T-cell (primary cell): ENCODE results near the gene ZNF646. TPM values are rescaled to one million over a fixed set of nuclear protein-coding genes. Genes with fewer than 3 reads are reported as not detected.

Source experiments
- ATAC-seq, 4 experiments: fragments of 200-7000 bp in 3 of 4; fragments of 150-1000 bp in 1 of 4; cut with Tn5 transposase; replicated peaks in 1 of 4; 1 replicate in 3 of 4; 2 replicates in 1 of 4; pipeline ENCODE4 v1.10.0; 2021; ENCODE audit warnings: moderate library complexity in 3 of 4, mild to moderate bottlenecking in 2 of 4, moderate number of reproducible peaks in 1 of 4
- CTCF ChIA-PET, 2 donors: fragments of 300-600 bp; sonication (Branson Sonifier 250); formaldehyde crosslinking; loops; one replicate each; lab custom pipeline; 2022; ENCODE audit warnings: antibody characterized with exemption in 2 of 2; lab: Charles Lee
- POLR2A ChIA-PET, 2 donors: fragments of 300-600 bp; sonication (Branson Sonifier 250); formaldehyde crosslinking; loops; one replicate each; lab custom pipeline; 2022; ENCODE audit warnings: antibody characterized with exemption in 2 of 2; lab: Charles Lee
- DNase-seq, 35 experiments: peaks; one replicate each; pipeline versions ENCODE4 v3.0.0 to v3.0.0-alpha.2; 2013 to 2023
- H3K27ac ChIP-seq: one replicate; pipeline ENCODE4 v1.5.1; 2013; ENCODE audit warnings: low read length
- H3K27me3 ChIP-seq, 2 experiments: replicated peaks in 1 of 2; 1 replicate in 1 of 2; 2 replicates in 1 of 2; pipeline versions ENCODE4 v1.6.1 to v1.7.0; 2013; ENCODE audit warnings: low read length in 1 of 2, mixed read lengths in 1 of 2; ENCODE audit not compliant: control insufficient read depth in 2 of 2, insufficient read depth in 2 of 2; ENCODE audit errors: extremely low read depth in 1 of 2
- H3K36me3 ChIP-seq, 2 donors: 1 replicate in 1 of 2; 2 replicates in 1 of 2; pipeline versions ENCODE4 v1.6.1 to v1.7.0; 2013; ENCODE audit warnings: low read length in 1 of 2; ENCODE audit not compliant: control insufficient read depth in 2 of 2, insufficient read depth in 1 of 2; ENCODE audit errors: extremely low read depth in 1 of 2
- H3K4me1 ChIP-seq, 2 experiments: 1 replicate in 1 of 2; 2 replicates in 1 of 2; pipeline versions ENCODE4 v1.6.1 to v1.7.0; 2013; ENCODE audit warnings: low read length in 2 of 2, mixed read lengths in 1 of 2; ENCODE audit not compliant: insufficient read depth in 2 of 2, control insufficient read depth in 1 of 2; ENCODE audit errors: extremely low read depth in 1 of 2
- H3K4me3 ChIP-seq, 2 donors: 1 replicate in 1 of 2; 2 replicates in 1 of 2; pipeline versions ENCODE4 v1.5.1 to v1.7.0; 2013; ENCODE audit warnings: mild to moderate bottlenecking in 2 of 2, low read length in 1 of 2, moderate library complexity in 1 of 2; ENCODE audit not compliant: control insufficient read depth in 1 of 2; ENCODE audit errors: extremely low read depth in 1 of 2
- H3K9me3 ChIP-seq: 2 replicates; pipeline ENCODE4 v1.7.0; 2013
- H3K27ac Mint-ChIP-seq, 2 donors: one replicate each; pipeline ENCODE4 v1.8.0; 2020 to 2021; ENCODE audit warnings: mild to moderate bottlenecking in 2 of 2, mixed read lengths in 2 of 2
- H3K27me3 Mint-ChIP-seq, 2 donors: one replicate each; pipeline ENCODE4 v1.8.0; 2021 to 2022; ENCODE audit warnings: mixed read lengths in 2 of 2
- H3K36me3 Mint-ChIP-seq: one replicate; pipeline ENCODE4 v1.8.0; 2021; ENCODE audit warnings: mixed read lengths
- H3K4me1 Mint-ChIP-seq, 3 donors: one replicate each; pipeline ENCODE4 v1.8.0; 2020 to 2022; ENCODE audit warnings: mixed read lengths in 3 of 3, mild to moderate bottlenecking in 1 of 3
- H3K4me3 Mint-ChIP-seq, 3 donors: one replicate each; pipeline ENCODE4 v1.8.0; 2020 to 2022; ENCODE audit warnings: mild to moderate bottlenecking in 3 of 3, mixed read lengths in 3 of 3, moderate library complexity in 3 of 3
- H3K9me3 Mint-ChIP-seq, 3 donors: one replicate each; pipeline ENCODE4 v1.8.0; 2020 to 2022; ENCODE audit warnings: mixed read lengths in 3 of 3
- WGBS: methylation state at CpG from one replicate; pipeline ENCODE4 v1.1.5; 2013; ENCODE audit warnings: missing lambda C conversion rate; ENCODE audit not compliant: insufficient coverage; 5-methylcytosine and 5-hydroxymethylcytosine counted together
- total RNA-seq, 35 experiments: library from RNA in 6 of 35; stranded (reverse) in 6 of 35; fragments of 120-200 nt in 1 of 35; gene quantifications; one replicate each; pipeline versions ENCODE4 v1.2.1 to v1.2.4 and lab custom pipeline; 2013 to 2026

Gene ZNF646
- total RNA-seq, 5 donors from 2014 or later (not counting 1 experiment from before 2014, with no cell fraction given): 21.1 to 47.7 (median 44.1) TPM

GRCh38 chr16:31033709-31034492 lies 40.3 kb upstream of the ZNF646 start:
- POLR2A ChIA-PET: no interaction called here
- CTCF ChIA-PET: interaction anchor here in 1 of 2 donors (0.8 to 1.8 kb wide), 3 partner anchors 40 to 426 kb away, joined by 3 to 4 read pairs (median 4); partner anchors contain the start of genes ARMC5, ZNF646 and ZNF668
- peak; percentile 44 to 60 (median 56) for ATAC-seq

GRCh38 chr16:31036691-31037090 lies 37.5 kb upstream of the ZNF646 start:
- peaks cover 0 to 23% of the 10 kb centered on the region in 2 experiments for H3K4me1 ChIP-seq
- Mint-ChIP-seq H3K36me3 (peaks cover 30% of the 10 kb centered on the region), H3K9me3 (no peaks in the 10 kb centered on the region), H3K27ac (no peak overlapping the region), H3K4me1 (peaks cover 22 to 29% (median 25%) of the 10 kb centered on the region in 3 donors), H3K4me3 (no peak overlapping the region), H3K27me3 (no peaks in the 10 kb centered on the region)
- no peak for ATAC-seq
- no peaks in the 10 kb centered on the region for H3K9me3 ChIP-seq
- ChIA-PET CTCF (no interaction called here), POLR2A (interaction anchor here in 1 of 2 donors (0.5 kb wide), 1 partner anchor 289 kb away, joined by 3 read pairs; the partner anchor contains the start of gene PHKG2)
- H3K27me3 ChIP-seq: no peaks in the 10 kb centered on the region
- WGBS: no CpG with 5 or more reads among the region's 2 CpGs
- H3K27ac ChIP-seq: no peak overlapping the region
- no peak overlapping the region for H3K4me3 ChIP-seq
- DNase-seq: no peak
- H3K36me3 ChIP-seq: peaks cover 10 to 53% of the 10 kb centered on the region in 2 donors

More at GRCh38 chr16:31033709-31034492, 40.3 kb upstream of the ZNF646 start:
- Mint-ChIP-seq H3K4me1 (peaks cover 23 to 29% (median 26%) of the 10 kb centered on the region in 3 donors), H3K27ac (peak overlapping the region; percentile 88 to 94), H3K36me3 (peaks cover 22% of the 10 kb centered on the region), H3K4me3 (peak overlapping the region; percentile 85 to 97 (median 94)), H3K9me3 (no peaks in the 10 kb centered on the region), H3K27me3 (no peaks in the 10 kb centered on the region)
- Histone ChIP-seq H3K4me1 (peaks cover 0 to 23% of the 10 kb centered on the region in 2 experiments), H3K9me3 (no peaks in the 10 kb centered on the region), H3K36me3 (peaks cover 10 to 32% of the 10 kb centered on the region in 2 donors), H3K27me3 (no peaks in the 10 kb centered on the region), H3K4me3 (peak overlapping the region; percentile 74 to 78), H3K27ac (peak overlapping the region; percentile 98)
- 1% methylated on average over 39 of the region's 47 CpGs for WGBS
- peak; percentile 69 to 92 (median 82) for DNase-seq

GRCh38 chr16:31038993-31039392 lies 35.2 kb upstream of the ZNF646 start:
- no peak for ATAC-seq
- H3K9me3 Mint-ChIP-seq: no peaks in the 10 kb centered on the region
- no peak overlapping the region for H3K4me3 Mint-ChIP-seq
- peaks cover 10 to 16% (median 14%) of the 10 kb centered on the region in 3 donors for H3K4me1 Mint-ChIP-seq
- no peaks in the 10 kb centered on the region for H3K27me3 Mint-ChIP-seq
- Histone ChIP-seq H3K4me3 (no peak overlapping the region), H3K27ac (no peak overlapping the region), H3K9me3 (no peaks in the 10 kb centered on the region), H3K36me3 (peaks cover 15 to 60% of the 10 kb centered on the region in 2 donors), H3K27me3 (no peaks in the 10 kb centered on the region), H3K4me1 (peaks cover 0 to 10% of the 10 kb centered on the region in 2 experiments)
- no peak overlapping the region for H3K27ac Mint-ChIP-seq
- CTCF ChIA-PET: interaction anchor here in 1 of 2 donors (0.5 kb wide), 1 partner anchor 76 kb away, joined by 3 read pairs; no protein-coding TSS in a partner anchor
- WGBS: 100% methylated on average over 2 of the region's 2 CpGs
- POLR2A ChIA-PET: no interaction called here
- H3K36me3 Mint-ChIP-seq: peaks cover 33% of the 10 kb centered on the region
- DNase-seq: no peak

GRCh38 chr16:31042866-31043265 lies 31.4 kb upstream of the ZNF646 start:
- Histone ChIP-seq H3K4me1 (no peaks in the 10 kb centered on the region), H3K9me3 (no peaks in the 10 kb centered on the region), H3K4me3 (no peak overlapping the region), H3K27ac (no peak overlapping the region), H3K36me3 (peaks cover 10 to 38% of the 10 kb centered on the region in 2 donors), H3K27me3 (no peaks in the 10 kb centered on the region)
- DNase-seq (no peak), ATAC-seq (no peak)
- Mint-ChIP-seq H3K27ac (no peak overlapping the region), H3K9me3 (no peaks in the 10 kb centered on the region), H3K4me3 (no peak overlapping the region), H3K36me3 (peaks cover 16% of the 10 kb centered on the region), H3K4me1 (no peaks in the 10 kb centered on the region), H3K27me3 (no peaks in the 10 kb centered on the region)
- POLR2A ChIA-PET: interaction anchor here in 1 of 2 donors (0.6 kb wide), 1 partner anchor 271 kb away, joined by 3 read pairs; no protein-coding TSS in a partner anchor
- CTCF ChIA-PET: interaction anchor here in 1 of 2 donors (0.5 kb wide), 1 partner anchor 19 kb away, joined by 3 read pairs; no protein-coding TSS in a partner anchor
- 97% methylated on average over 9 of the region's 10 CpGs for whole genome bisulfite sequencing

GRCh38 chr16:31043352-31043751 lies 30.9 kb upstream of the ZNF646 start:
- no peaks in the 10 kb centered on the region for H3K4me1 ChIP-seq
- Mint-ChIP-seq H3K36me3 (peaks cover 16% of the 10 kb centered on the region), H3K27ac (no peak overlapping the region), H3K27me3 (no peaks in the 10 kb centered on the region), H3K4me3 (no peak overlapping the region), H3K4me1 (no peaks in the 10 kb centered on the region), H3K9me3 (no peaks in the 10 kb centered on the region)
- H3K36me3 ChIP-seq: peaks cover 6 to 33% of the 10 kb centered on the region in 2 donors
- H3K27ac ChIP-seq: no peak overlapping the region
- no peaks in the 10 kb centered on the region for H3K9me3 ChIP-seq
- no peaks in the 10 kb centered on the region for H3K27me3 ChIP-seq
- no peak for ATAC-seq
- 91% methylated on average over 1 of the region's 1 CpG for WGBS
- CTCF ChIA-PET: interaction anchor here in 1 of 2 donors (0.5 kb wide), 1 partner anchor 20 kb away, joined by 3 read pairs; no protein-coding TSS in a partner anchor
- H3K4me3 ChIP-seq: no peak overlapping the region
- no peak for DNase-seq
- POLR2A ChIA-PET: no interaction called here

GRCh38 chr16:31043898-31044481 lies 30.2 kb upstream of the ZNF646 start:
- ATAC-seq (no peak), DNase-seq (no peak)
- H3K4me3 Mint-ChIP-seq: no peak overlapping the region
- Histone ChIP-seq H3K36me3 (peaks cover 5 to 27% of the 10 kb centered on the region in 2 donors), H3K4me1 (no peaks in the 10 kb centered on the region), H3K4me3 (no peak overlapping the region), H3K27ac (no peak overlapping the region), H3K9me3 (no peaks in the 10 kb centered on the region), H3K27me3 (no peaks in the 10 kb centered on the region)
- no peaks in the 10 kb centered on the region for H3K9me3 Mint-ChIP-seq
- H3K4me1 Mint-ChIP-seq: no peaks in the 10 kb centered on the region
- no peak overlapping the region for H3K27ac Mint-ChIP-seq
- WGBS: no CpG with 5 or more reads among the region's 4 CpGs
- ChIA-PET POLR2A (no interaction called here), CTCF (no interaction called here)
- H3K27me3 Mint-ChIP-seq: no peaks in the 10 kb centered on the region
- peaks cover 11% of the 10 kb centered on the region for H3K36me3 Mint-ChIP-seq
